Fibroblast of lung (primary cell): ENCODE results near the gene SALL3. TPM values are rescaled to one million over a fixed set of nuclear protein-coding genes. Genes with fewer than 3 reads are reported as not detected.
A peak's percentile ranks its signal among the peaks of the same experiment; 100 is the strongest.

Experiments used
- DNase-seq, 2 donors: peaks; one replicate each; pipeline versions ENCODE4 v3.0.0 to v3.0.0-alpha.2; 2010; ENCODE audit warnings: low read depth in 2 of 2
- H2AFZ ChIP-seq: 2 replicates; pipeline ENCODE4 v1.5.1; 2012; ENCODE audit warnings: low read length, control low read depth, inconsistent platforms
- H3K27ac ChIP-seq: 2 replicates; pipeline ENCODE4 v1.5.1; 2011; ENCODE audit warnings: low read length, control low read depth; ENCODE audit not compliant: insufficient read depth
- H3K27me3 ChIP-seq: 2 replicates; pipeline ENCODE4 v1.5.1; 2011; ENCODE audit warnings: mild to moderate bottlenecking, low read length; ENCODE audit not compliant: control insufficient read depth, insufficient read depth
- H3K36me3 ChIP-seq: 2 replicates; pipeline ENCODE4 v1.5.1; 2011; ENCODE audit warnings: low read length; ENCODE audit not compliant: control insufficient read depth, insufficient read depth
- H3K4me1 ChIP-seq: 2 replicates; pipeline ENCODE4 v1.5.1; 2011; ENCODE audit warnings: low read length; ENCODE audit not compliant: control insufficient read depth, insufficient read depth; ENCODE audit errors: extremely low read depth
- H3K4me2 ChIP-seq: 2 replicates; pipeline ENCODE4 v1.5.1; 2011; ENCODE audit warnings: low read length, control low read depth; ENCODE audit not compliant: insufficient read depth; ENCODE audit errors: extremely low read depth
- H3K4me3 ChIP-seq, 4 experiments: fragments of 200-600 bp in 1 of 4; sonication (generic) in 1 of 4; replicated peaks in 1 of 4; 2 replicates each; pipeline ENCODE4 v1.5.1; 2011 to 2016; ENCODE audit warnings: low read length in 4 of 4, low read depth in 3 of 4, mild to moderate bottlenecking in 3 of 4, control low read depth in 2 of 4, inconsistent platforms in 1 of 4, mixed read lengths in 1 of 4; ENCODE audit not compliant: insufficient read depth in 1 of 4; ENCODE audit errors: control extremely low read depth in 1 of 4
- H3K79me2 ChIP-seq: 2 replicates; pipeline ENCODE4 v1.5.1; 2012; ENCODE audit warnings: mild to moderate bottlenecking, low read length, inconsistent platforms; ENCODE audit not compliant: control insufficient read depth, insufficient read depth
- H3K9ac ChIP-seq: 2 replicates; pipeline ENCODE4 v1.5.1; 2011; ENCODE audit warnings: mild to moderate bottlenecking, low read length, control low read depth; ENCODE audit not compliant: insufficient read depth
- H3K9me3 ChIP-seq: 2 replicates; pipeline ENCODE4 v1.5.1; 2012; ENCODE audit warnings: low read depth, low read length; ENCODE audit not compliant: control insufficient read depth, insufficient read depth
- H4K20me1 ChIP-seq: 2 replicates; pipeline ENCODE4 v1.5.1; 2011; ENCODE audit warnings: low read length; ENCODE audit not compliant: control insufficient read depth, insufficient read depth; ENCODE audit errors: extremely low read depth
- CTCF ChIP-seq, 2 donors: IDR thresholded peaks in 1 of 2; conservative IDR thresholded peaks in 1 of 2; 1 replicate in 1 of 2; 2 replicates in 1 of 2; pipeline ENCODE4 v1.5.1; 2011 to 2012; ENCODE audit warnings: low read length in 2 of 2, control low read depth in 1 of 2, inconsistent platforms in 1 of 2, low read depth in 1 of 2, mild to moderate bottlenecking in 1 of 2
- EZH2 ChIP-seq: IDR thresholded peaks from 2 replicates; pipeline ENCODE4 v1.5.1; 2012; ENCODE audit warnings: low read length, control low read depth, mild to moderate bottlenecking; ENCODE audit errors: missing control alignments
- polyA plus RNA-seq, 2 donors: library from polyadenylated mRNA; depleted of rRNA in 1 of 2; stranded (reverse) in 1 of 2; unstranded in 1 of 2; fragments of >200 nt; gene quantifications; 2 replicates each; pipeline ENCODE4 v1.2.1, GENCODE V29; 2011 to 2012; ENCODE audit warnings: missing spikeins in 1 of 2
- total RNA-seq: library from RNA; depleted of rRNA; stranded (reverse); fragments of >200 nt; gene quantifications from 2 replicates; pipeline ENCODE4 v1.2.1, GENCODE V29; 2014

The SALL3 gene
- total and polyA plus RNA-seq, 2 donors (not counting 1 experiment from before 2014, with no cell fraction given): not detected

DNA sequence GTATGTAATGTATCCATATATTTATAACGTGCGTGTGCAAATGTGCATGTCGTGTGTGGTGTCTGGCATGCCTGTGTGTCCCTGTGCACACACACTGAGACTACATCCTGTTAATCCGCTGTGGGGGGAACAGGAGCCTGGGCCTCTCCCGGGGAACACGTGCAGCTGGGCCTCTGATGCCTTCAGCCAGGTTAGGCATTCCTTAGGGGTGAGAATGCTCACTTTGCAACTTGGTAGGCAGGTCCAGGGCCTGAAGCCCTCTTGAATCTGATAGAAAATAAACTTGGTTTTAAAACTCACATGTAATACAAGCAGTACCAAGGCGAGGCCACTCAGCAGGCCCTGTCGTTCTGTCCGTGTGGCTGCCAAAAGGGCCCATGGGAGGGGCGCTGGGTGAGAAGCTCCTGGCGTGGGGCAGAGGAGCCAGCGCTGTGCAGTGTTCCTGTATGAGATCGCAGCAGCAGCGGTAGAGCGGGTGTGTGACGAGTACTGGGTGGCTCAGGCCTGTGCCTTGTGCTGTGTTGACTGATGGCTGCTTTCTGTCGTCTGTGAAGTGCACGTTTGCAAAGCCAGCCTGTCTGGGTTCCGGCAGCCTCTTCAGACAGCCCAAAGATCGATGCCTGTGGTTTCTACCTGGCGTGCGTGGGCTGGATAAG, 16.2 kb downstream of the SALL3 start:
- Histone ChIP-seq H3K27me3 (no peaks in the 10 kb centered on the region), H4K20me1 (no peaks in the 10 kb centered on the region), H3K4me1 (no peaks in the 10 kb centered on the region), H3K4me3 (no peak overlapping the region), H3K9me3 (no peaks in the 10 kb centered on the region), H3K36me3 (no peaks in the 10 kb centered on the region), H3K4me2 (no peak overlapping the region), H3K27ac (no peak overlapping the region), H3K79me2 (no peaks in the 10 kb centered on the region), H3K9ac (no peak overlapping the region), H2AFZ (no peak overlapping the region)
- TF ChIP-seq EZH2 (no peak), CTCF (conservative IDR thresholded peaks at IDR 0.05 in 1 of 2, IDR thresholded peaks at IDR 0.05 in 1 of 2; ENCODE audit: low read depth in 1 of 2, low read length in 2 of 2) (no peak)
- DNase-seq: no peak

DNA sequence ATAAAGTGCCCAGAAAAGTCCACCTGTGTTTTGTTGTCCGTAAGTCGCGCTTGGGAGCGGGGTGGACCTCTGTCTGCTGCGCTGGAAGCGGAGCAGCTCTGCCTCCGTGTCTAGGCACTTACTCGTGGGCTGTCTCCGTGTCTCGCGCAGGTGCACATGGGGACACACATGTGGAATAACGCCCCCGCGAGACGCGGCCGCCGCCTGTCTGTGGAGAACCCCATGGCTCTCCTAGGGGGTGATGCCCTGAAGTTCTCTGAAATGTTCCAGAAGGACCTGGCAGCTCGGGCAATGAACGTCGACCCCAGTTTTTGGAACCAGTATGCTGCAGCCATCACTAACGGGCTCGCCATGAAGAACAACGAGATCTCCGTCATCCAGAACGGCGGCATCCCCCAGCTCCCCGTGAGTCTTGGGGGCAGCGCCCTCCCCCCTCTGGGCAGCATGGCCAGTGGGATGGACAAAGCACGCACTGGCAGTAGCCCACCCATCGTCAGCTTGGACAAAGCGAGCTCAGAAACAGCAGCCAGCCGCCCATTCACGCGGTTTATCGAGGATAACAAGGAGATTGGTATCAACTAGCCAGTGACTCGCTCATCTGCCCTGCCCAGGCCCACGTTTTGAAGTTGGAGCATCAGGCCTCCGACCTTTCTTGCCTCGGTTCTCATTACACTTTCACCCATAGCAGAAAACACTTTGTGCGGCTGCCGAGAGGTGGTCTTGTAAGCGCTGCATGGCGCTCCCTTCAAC, 17.3 kb downstream of the SALL3 start:
- Histone ChIP-seq H3K9me3 (no peaks in the 10 kb centered on the region), H3K36me3 (no peaks in the 10 kb centered on the region), H3K4me3 (no peak overlapping the region), H3K27me3 (no peaks in the 10 kb centered on the region), H3K4me2 (no peak overlapping the region), H3K9ac (no peak overlapping the region), H3K4me1 (no peaks in the 10 kb centered on the region), H3K79me2 (no peaks in the 10 kb centered on the region), H3K27ac (no peak overlapping the region), H2AFZ (no peak overlapping the region), H4K20me1 (no peaks in the 10 kb centered on the region)
- DNase-seq: no peak
- no peak for TF ChIP-seq CTCF (conservative IDR thresholded peaks at IDR 0.05 in 1 of 2, IDR thresholded peaks at IDR 0.05 in 1 of 2; ENCODE audit: low read depth in 1 of 2, low read length in 2 of 2)

DNA sequence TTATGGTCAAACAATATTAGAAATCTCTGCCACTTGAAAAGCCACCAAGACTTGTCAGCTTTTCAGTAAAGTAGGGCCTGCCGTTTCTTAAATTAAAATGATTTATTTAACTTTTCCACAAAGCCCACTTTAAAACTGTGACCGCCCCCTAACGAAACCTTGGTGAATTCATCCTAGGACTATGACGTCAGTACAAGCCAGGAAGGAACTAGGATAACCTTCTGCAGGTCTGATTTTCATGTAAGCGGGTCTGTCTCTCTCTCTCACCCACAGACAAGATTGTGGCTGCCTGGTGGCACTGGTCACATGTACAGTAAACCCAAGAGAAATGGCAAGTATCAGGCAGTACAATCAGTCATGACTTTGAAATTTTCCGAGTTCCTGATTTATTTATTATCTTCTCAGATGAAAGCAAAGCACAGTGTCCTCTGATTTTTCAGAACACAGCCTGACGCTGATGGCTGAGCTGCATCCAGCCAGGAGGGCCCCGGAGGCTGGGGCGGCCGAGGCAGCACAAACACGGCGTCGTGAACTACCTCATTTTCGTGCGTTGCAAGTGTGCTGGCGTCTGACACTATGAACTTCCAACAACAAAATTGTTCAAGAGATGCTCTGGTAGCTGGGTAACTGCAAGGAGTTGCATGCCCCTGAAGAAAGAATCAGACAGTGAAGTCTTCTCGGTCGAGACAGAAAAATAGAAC, 18.9 kb downstream of the SALL3 start:
- Histone ChIP-seq H3K9ac (no peak overlapping the region), H3K79me2 (no peaks in the 10 kb centered on the region), H3K4me1 (no peaks in the 10 kb centered on the region), H3K27ac (no peak overlapping the region), H3K36me3 (no peaks in the 10 kb centered on the region), H3K4me2 (no peak overlapping the region), H2AFZ (no peak overlapping the region), H3K9me3 (no peaks in the 10 kb centered on the region), H4K20me1 (no peaks in the 10 kb centered on the region), H3K4me3 (no peak overlapping the region), H3K27me3 (no peaks in the 10 kb centered on the region)
- DNase-seq: peak in 1 of 2 donors; percentile 53
- TF ChIP-seq CTCF (conservative IDR thresholded peaks at IDR 0.05 in 1 of 2, IDR thresholded peaks at IDR 0.05 in 1 of 2; ENCODE audit: low read depth in 1 of 2, low read length in 2 of 2) (no peak), EZH2 (no peak)
